GM12878 (cell line): ENCODE data around the gene MTF2. TPM values are rescaled to one million over a fixed set of nuclear protein-coding genes. Genes with fewer than 3 reads are reported as not detected.

Source experiments
- ATAC-seq: fragments of 200-7000 bp; cut with Tn5 transposase; 3 replicates; pipeline ENCODE4 v1.9.1; 2020; ENCODE audit warnings: mild to moderate bottlenecking, moderate library complexity
- BruUV-seq: library from RNA; stranded (reverse); fragments of 400-500 nt; replicated peaks from 2 replicates; lab custom pipeline; 2021; lab: Mats Ljungman, UMichigan
- CTCF ChIA-PET: fragments of 300-600 bp; sonication (Branson Sonifier 250); formaldehyde crosslinking; extraction: SDS; loops from one replicate; lab custom pipeline; 2021; ENCODE audit warnings: inconsistent platforms; lab: Yijun Ruan, JAX
- POLR2A ChIA-PET: fragments of 350-600 bp; formaldehyde crosslinking; extraction: SDS; loops from one replicate; lab custom pipeline; 2021; ENCODE audit warnings: inconsistent platforms; lab: Charles Lee
- RAD21 ChIA-PET: fragments of 300-600 bp; sonication (Branson Sonifier 250); formaldehyde crosslinking; loops from one replicate; lab custom pipeline; 2023; ENCODE audit warnings: antibody characterized with exemption; ENCODE audit not compliant: unreplicated experiment; lab: Charles Lee
- SMC1A ChIA-PET: fragments of 300-600 bp; sonication (Branson Sonifier 250); formaldehyde crosslinking; loops from one replicate; lab custom pipeline; 2023; ENCODE audit not compliant: unreplicated experiment, uncharacterized antibody; lab: Charles Lee
- DNase-seq: peaks from one replicate; pipeline ENCODE4 v3.0.0-alpha.2; 2011; ENCODE audit warnings: low read depth, low spot score
- FAIRE-seq: peaks from 3 replicates; lab custom pipeline; 2011; peaks lifted over from hg19 to GRCh38; lab: Jason Lieb, UNC
- H2AFZ ChIP-seq: 2 replicates; pipeline ENCODE4 v1.6.0; 2011; ENCODE audit warnings: low read depth, low read length, control low read depth; ENCODE audit not compliant: control insufficient read depth
- H3K27ac ChIP-seq: 2 replicates; pipeline ENCODE4 v1.5.1; 2011; ENCODE audit warnings: control low read depth; ENCODE audit not compliant: control insufficient read depth, insufficient read depth
- H3K27me3 ChIP-seq, 2 experiments: replicated peaks in 1 of 2; 2 replicates each; pipeline versions ENCODE4 v1.6.0 to v1.6.1; 2011; ENCODE audit warnings: low read length in 1 of 2; ENCODE audit not compliant: control insufficient read depth in 2 of 2, insufficient read depth in 2 of 2
- H3K36me3 ChIP-seq, 2 experiments: 2 replicates each; pipeline ENCODE4 v1.5.1; 2011; ENCODE audit warnings: low read length in 1 of 2; ENCODE audit not compliant: control insufficient read depth in 2 of 2, insufficient read depth in 2 of 2
- H3K4me1 ChIP-seq: 2 replicates; pipeline ENCODE4 v1.6.1; 2011; ENCODE audit warnings: mild to moderate bottlenecking, low read length, moderate library complexity, mixed read lengths; ENCODE audit not compliant: control insufficient read depth, insufficient read depth
- H3K4me2 ChIP-seq: 2 replicates; pipeline ENCODE4 v1.6.0; 2011; ENCODE audit warnings: control low read depth; ENCODE audit not compliant: control insufficient read depth, insufficient read depth
- H3K4me3 ChIP-seq: fragments of 200-600 bp; sonication (generic); 2 replicates; pipeline ENCODE4 v1.5.1; 2016
- H3K79me2 ChIP-seq: 2 replicates; pipeline ENCODE4 v1.6.0; 2011; ENCODE audit warnings: low read length; ENCODE audit not compliant: control insufficient read depth, insufficient read depth
- H3K9ac ChIP-seq: 2 replicates; pipeline ENCODE4 v1.8.0; 2011; ENCODE audit warnings: low read length, control low read depth, mixed read lengths; ENCODE audit not compliant: control insufficient read depth, insufficient read depth
- H3K9me3 ChIP-seq: replicated peaks from 3 replicates; pipeline ENCODE4 v1.5.1; 2011; ENCODE audit warnings: mild to moderate bottlenecking, low read length; ENCODE audit not compliant: control insufficient read depth, insufficient read depth
- H4K20me1 ChIP-seq: 2 replicates; pipeline ENCODE4 v1.6.0; 2011; ENCODE audit not compliant: control insufficient read depth, insufficient read depth
- ASH2L ChIP-seq: fragments of 300-600, 200-600 bp; sonication (generic); IDR thresholded peaks from 2 replicates; pipeline ENCODE4 v1.6.1; 2017; ENCODE audit warnings: low read depth, mild to moderate bottlenecking, borderline replicate concordance
- BACH1 ChIP-seq: fragments of 450-650 bp; IDR thresholded peaks from 2 replicates; pipeline ENCODE4 v1.6.1; 2017; ENCODE audit warnings: mild to moderate bottlenecking, borderline replicate concordance
- BHLHE40 ChIP-seq, 2 experiments: fragments of 450-650 bp in 1 of 2; IDR thresholded peaks; 2 replicates each; pipeline ENCODE4 v1.6.1; 2011 to 2017; ENCODE audit warnings: low read depth in 2 of 2, borderline replicate concordance in 1 of 2, improper control_type of control experiment in 1 of 2, low read length in 1 of 2, mild to moderate bottlenecking in 1 of 2
- BRCA1 ChIP-seq: IDR thresholded peaks from 2 replicates; pipeline ENCODE4 v1.6.1; 2011; ENCODE audit warnings: low read depth, low read length, improper control_type of control experiment
- POLR2AphosphoS5 ChIP-seq: IDR thresholded peaks from 2 replicates; pipeline ENCODE4 v1.6.1; 2011; ENCODE audit warnings: mild to moderate bottlenecking, low read length, inconsistent platforms
- ZNF24 ChIP-seq: fragments of 450-650 bp; IDR thresholded peaks from 2 replicates; pipeline ENCODE4 v1.6.1; 2017; ENCODE audit warnings: antibody characterized with exemption, mild to moderate bottlenecking
- WGBS: methylation state at CpG from one replicate; pipeline ENCODE4 v1.1.6; 2016; ENCODE audit warnings: low lambda C conversion rate; ENCODE audit not compliant: insufficient replicate concordance, insufficient coverage; ENCODE audit errors: missing lambda C conversion rate; 5-methylcytosine and 5-hydroxymethylcytosine counted together
- in situ Hi-C: fragments of 300-500 bp; cut with MboI; formaldehyde crosslinking; loops from 9 replicates; pipeline ENCODE4 v1.14.3; 2018; ENCODE audit warnings: mixed read lengths
- intact Hi-C: fragments of 100-400 bp; cut with micrococcal nuclease; formaldehyde crosslinking; loops from one replicate; pipeline ENCODE4 v1.14.2; 2022; ENCODE audit not compliant: unreplicated experiment
- polyA plus RNA-seq, 11 experiments: library from polyadenylated mRNA; depleted of rRNA in 4 of 11; unstranded in 6 of 11; stranded (reverse) in 5 of 11; fragments of >200 nt; fragmentation: Nextera tagmentation in 4 of 11; fragmentation: Illumina TruSeq in 1 of 11; extraction: Ambion mirVana in 4 of 11; extraction: Trizol in 1 of 11; gene quantifications; 1 replicate in 1 of 11; 2 replicates in 10 of 11; pipeline versions ENCODE4 v1.2.1 to v1.2.3, GENCODE V29; 2011 to 2016; ENCODE audit warnings: inconsistent platforms in 2 of 11, missing spikeins in 2 of 11, low read depth in 1 of 11
- total RNA-seq, 4 experiments: library from RNA; depleted of rRNA in 3 of 4; stranded (reverse); fragments of >200 nt in 3 of 4; fragmentation: Illumina TruSeq in 1 of 4; extraction: Trizol in 1 of 4; gene quantifications; 2 replicates each; pipeline versions ENCODE4 v1.2.1 to v1.2.3, GENCODE V29; 2013 to 2021
- TF ChIP-seq, protein P1 (sequence below): fragments of 450-650 bp; IDR thresholded peaks from 2 replicates; pipeline ENCODE4 v1.6.1; 2016; ENCODE audit warnings: mild to moderate bottlenecking, moderate library complexity, borderline replicate concordance
- TF ChIP-seq, protein P2 (sequence below): fragments of 450-650 bp; IDR thresholded peaks from 2 replicates; pipeline ENCODE4 v1.6.1; 2017; ENCODE audit warnings: mild to moderate bottlenecking, low read depth, inconsistent platforms; ENCODE audit not compliant: poor library complexity, severe bottlenecking
- TF ChIP-seq, protein P3 (sequence below), 3 experiments: IDR thresholded peaks in 2 of 3; conservative IDR thresholded peaks in 1 of 3; 2 replicates each; pipeline ENCODE4 v1.5.1; 2011; ENCODE audit warnings: low read depth in 3 of 3, low read length in 3 of 3, mild to moderate bottlenecking in 3 of 3, control low read depth in 2 of 3, moderate library complexity in 2 of 3, inconsistent platforms in 1 of 3, mixed read lengths in 1 of 3; ENCODE audit not compliant: control insufficient read depth in 2 of 3, insufficient read depth in 1 of 3; ENCODE audit errors: extremely low read depth in 1 of 3
- TF ChIP-seq, protein P4 (sequence below): IDR thresholded peaks from 2 replicates; pipeline ENCODE4 v1.6.1; 2011; ENCODE audit warnings: borderline replicate concordance, low read depth, mild to moderate bottlenecking, moderate library complexity, mixed read lengths, low read length; ENCODE audit not compliant: insufficient read depth; ENCODE audit errors: extremely low read length

MTF2 gene
- total and polyA plus RNA-seq, 10 of the 15 experiments (the other 5 are each of a cell fraction or from before 2014, with no cell fraction given): 22.6 to 74.9 (median 42.8) TPM

DNA sequence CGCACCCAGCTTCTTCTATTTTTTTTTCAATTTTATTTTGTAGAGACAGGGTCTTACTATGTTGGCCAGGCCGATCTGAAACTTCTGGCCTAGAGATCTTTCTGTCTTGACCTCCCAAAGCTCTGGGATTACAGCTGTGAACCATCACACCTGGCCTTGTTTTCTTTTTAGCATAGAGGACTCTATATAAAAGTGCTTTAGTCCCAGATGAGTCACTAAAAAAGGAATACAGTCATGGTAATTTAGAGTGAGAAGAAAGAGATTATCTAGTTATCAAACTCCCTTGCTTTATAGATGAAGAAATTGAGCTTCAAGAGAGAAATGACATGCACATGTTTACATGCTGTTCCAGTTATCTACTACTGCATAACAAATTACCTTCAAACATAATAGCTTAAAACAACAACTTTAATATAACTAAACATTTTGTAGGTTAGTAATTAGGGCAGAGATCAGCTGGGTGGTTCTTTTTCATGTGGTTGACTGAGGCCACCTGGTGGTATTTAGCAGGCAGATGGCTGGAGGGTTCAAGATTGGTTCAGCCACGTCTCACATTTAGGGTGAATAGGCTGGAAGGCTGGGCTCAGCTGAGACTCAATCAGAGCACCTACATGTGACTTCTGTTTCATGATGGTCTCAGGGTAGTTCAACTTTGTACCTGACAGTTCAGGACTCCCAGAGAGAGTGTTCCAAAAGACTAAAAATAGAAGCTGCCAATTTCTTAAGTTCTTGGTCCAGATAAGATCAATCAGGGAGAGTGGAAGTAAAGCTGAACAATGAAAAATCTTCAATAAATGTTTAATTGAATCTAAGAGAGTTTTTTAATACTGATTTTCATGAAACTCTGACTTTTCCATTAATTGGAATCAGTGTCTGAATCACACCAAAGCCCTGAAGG is 16.9 kb upstream of the MTF2 start (continued):
- TF ChIP-seq, protein P1, sequence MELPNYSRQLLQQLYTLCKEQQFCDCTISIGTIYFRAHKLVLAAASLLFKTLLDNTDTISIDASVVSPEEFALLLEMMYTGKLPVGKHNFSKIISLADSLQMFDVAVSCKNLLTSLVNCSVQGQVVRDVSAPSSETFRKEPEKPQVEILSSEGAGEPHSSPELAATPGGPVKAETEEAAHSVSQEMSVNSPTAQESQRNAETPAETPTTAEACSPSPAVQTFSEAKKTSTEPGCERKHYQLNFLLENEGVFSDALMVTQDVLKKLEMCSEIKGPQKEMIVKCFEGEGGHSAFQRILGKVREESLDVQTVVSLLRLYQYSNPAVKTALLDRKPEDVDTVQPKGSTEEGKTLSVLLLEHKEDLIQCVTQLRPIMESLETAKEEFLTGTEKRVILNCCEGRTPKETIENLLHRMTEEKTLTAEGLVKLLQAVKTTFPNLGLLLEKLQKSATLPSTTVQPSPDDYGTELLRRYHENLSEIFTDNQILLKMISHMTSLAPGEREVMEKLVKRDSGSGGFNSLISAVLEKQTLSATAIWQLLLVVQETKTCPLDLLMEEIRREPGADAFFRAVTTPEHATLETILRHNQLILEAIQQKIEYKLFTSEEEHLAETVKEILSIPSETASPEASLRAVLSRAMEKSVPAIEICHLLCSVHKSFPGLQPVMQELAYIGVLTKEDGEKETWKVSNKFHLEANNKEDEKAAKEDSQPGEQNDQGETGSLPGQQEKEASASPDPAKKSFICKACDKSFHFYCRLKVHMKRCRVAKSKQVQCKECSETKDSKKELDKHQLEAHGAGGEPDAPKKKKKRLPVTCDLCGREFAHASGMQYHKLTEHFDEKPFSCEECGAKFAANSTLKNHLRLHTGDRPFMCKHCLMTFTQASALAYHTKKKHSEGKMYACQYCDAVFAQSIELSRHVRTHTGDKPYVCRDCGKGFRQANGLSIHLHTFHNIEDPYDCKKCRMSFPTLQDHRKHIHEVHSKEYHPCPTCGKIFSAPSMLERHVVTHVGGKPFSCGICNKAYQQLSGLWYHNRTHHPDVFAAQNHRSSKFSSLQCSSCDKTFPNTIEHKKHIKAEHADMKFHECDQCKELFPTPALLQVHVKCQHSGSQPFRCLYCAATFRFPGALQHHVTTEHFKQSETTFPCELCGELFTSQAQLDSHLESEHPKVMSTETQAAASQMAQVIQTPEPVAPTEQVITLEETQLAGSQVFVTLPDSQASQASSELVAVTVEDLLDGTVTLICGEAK: peak; percentile 88
- peak in 1 of 2 experiments; percentile 15; a peak in 1 of 4 replicates for TF ChIP-seq BHLHE40 (IDR thresholded peaks at IDR 0.05; ENCODE audit: borderline replicate concordance in 1 of 2, low read depth in 2 of 2, low read length in 1 of 2)

DNA sequence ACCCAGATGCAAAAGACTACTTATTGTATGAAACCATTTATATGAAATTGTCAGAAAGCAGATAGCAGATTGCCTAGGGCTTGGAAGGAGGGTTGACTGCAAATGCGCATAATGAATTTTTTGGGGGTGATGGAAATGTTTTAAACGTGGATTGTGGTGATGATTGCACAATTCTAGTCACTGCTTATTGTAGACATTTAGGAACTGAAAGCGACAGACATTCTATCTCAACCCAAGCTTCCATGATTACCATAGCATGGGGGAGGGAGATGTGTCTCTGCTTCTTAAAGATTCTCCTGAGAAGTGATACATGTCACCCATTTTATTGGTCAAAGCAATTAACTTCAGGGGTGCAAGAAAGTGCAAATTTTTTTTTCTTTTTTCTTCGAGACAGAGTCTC is 2.8 kb upstream of the MTF2 start:
- ATAC-seq: no peak
- Histone ChIP-seq H3K9me3 (no peaks in the 10 kb centered on the region), H3K79me2 (peaks cover 27% of the 10 kb centered on the region), H3K9ac (no peak overlapping the region), H3K36me3 (no peaks in the 10 kb centered on the region), H4K20me1 (no peaks in the 10 kb centered on the region), H2AFZ (no peak overlapping the region), H3K4me1 (no peaks in the 10 kb centered on the region), H3K27me3 (no peaks in the 10 kb centered on the region), H3K4me3 (no peak overlapping the region), H3K4me2 (no peak overlapping the region), H3K27ac (no peak overlapping the region)
- POLR2A ChIA-PET: no interaction called here
- in situ Hi-C loops (no loop called here), intact Hi-C loops (loop anchor here (5.0 kb wide), 1 partner anchor 114 kb away; the partner anchor contains the start of gene DIPK1A)
- RAD21 ChIA-PET: no interaction called here
- CTCF ChIA-PET: no interaction called here
- 70% methylated on average over 4 of the region's 4 CpGs for WGBS
- SMC1A ChIA-PET: no interaction called here
- no peak for DNase-seq
- BruUV-seq: no TSS peak
- FAIRE-seq: no peak
- TF ChIP-seq BRCA1 (no peak), POLR2AphosphoS5 (no peak), ASH2L (no peak), BACH1 (no peak), ZNF24 (no peak)
- TF ChIP-seq, protein P2, sequence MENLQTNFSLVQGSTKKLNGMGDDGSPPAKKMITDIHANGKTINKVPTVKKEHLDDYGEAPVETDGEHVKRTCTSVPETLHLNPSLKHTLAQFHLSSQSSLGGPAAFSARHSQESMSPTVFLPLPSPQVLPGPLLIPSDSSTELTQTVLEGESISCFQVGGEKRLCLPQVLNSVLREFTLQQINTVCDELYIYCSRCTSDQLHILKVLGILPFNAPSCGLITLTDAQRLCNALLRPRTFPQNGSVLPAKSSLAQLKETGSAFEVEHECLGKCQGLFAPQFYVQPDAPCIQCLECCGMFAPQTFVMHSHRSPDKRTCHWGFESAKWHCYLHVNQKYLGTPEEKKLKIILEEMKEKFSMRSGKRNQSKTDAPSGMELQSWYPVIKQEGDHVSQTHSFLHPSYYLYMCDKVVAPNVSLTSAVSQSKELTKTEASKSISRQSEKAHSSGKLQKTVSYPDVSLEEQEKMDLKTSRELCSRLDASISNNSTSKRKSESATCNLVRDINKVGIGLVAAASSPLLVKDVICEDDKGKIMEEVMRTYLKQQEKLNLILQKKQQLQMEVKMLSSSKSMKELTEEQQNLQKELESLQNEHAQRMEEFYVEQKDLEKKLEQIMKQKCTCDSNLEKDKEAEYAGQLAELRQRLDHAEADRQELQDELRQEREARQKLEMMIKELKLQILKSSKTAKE: no peak
- TF ChIP-seq, protein P3, sequence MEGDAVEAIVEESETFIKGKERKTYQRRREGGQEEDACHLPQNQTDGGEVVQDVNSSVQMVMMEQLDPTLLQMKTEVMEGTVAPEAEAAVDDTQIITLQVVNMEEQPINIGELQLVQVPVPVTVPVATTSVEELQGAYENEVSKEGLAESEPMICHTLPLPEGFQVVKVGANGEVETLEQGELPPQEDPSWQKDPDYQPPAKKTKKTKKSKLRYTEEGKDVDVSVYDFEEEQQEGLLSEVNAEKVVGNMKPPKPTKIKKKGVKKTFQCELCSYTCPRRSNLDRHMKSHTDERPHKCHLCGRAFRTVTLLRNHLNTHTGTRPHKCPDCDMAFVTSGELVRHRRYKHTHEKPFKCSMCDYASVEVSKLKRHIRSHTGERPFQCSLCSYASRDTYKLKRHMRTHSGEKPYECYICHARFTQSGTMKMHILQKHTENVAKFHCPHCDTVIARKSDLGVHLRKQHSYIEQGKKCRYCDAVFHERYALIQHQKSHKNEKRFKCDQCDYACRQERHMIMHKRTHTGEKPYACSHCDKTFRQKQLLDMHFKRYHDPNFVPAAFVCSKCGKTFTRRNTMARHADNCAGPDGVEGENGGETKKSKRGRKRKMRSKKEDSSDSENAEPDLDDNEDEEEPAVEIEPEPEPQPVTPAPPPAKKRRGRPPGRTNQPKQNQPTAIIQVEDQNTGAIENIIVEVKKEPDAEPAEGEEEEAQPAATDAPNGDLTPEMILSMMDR (IDR thresholded peaks at IDR 0.05 in 2 of 3, conservative IDR thresholded peaks at IDR 0.05 in 1 of 3; ENCODE audit: control insufficient read depth in 2 of 3, extremely low read depth in 1 of 3, insufficient read depth in 1 of 3, low read depth in 3 of 3, low read length in 3 of 3): no peak
- TF ChIP-seq, protein P4, sequence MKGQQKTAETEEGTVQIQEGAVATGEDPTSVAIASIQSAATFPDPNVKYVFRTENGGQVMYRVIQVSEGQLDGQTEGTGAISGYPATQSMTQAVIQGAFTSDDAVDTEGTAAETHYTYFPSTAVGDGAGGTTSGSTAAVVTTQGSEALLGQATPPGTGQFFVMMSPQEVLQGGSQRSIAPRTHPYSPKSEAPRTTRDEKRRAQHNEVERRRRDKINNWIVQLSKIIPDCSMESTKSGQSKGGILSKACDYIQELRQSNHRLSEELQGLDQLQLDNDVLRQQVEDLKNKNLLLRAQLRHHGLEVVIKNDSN: no peak
